Measurements from ENCODE around the gene HASPIN.
A peak's percentile ranks its signal among the peaks of the same experiment; 100 is the strongest.
"Not testable (repeated sequence)": the region's sequence is repeated elsewhere in the genome, so short reads cannot be mapped to it uniquely, and the experiment has no call there.

Gene HASPIN

GRCh38 chr17:3693829-3694231 lies 29.9 kb upstream of the HASPIN start:
- POLR2A ChIA-PET, result interaction anchor here (0.7 kb wide), 1 partner anchor 935 kb away, joined by 3 read pairs; no protein-coding TSS in a partner anchor
- CTCF ChIA-PET, result interaction anchor here (1.2 kb wide), 1 partner anchor 9 kb away, joined by 3 read pairs; no protein-coding TSS in a partner anchor
- no peak for TF ChIP-seq CTCF (IDR thresholded peaks at IDR 0.05; ENCODE audit: insufficient read depth, low read length, missing control alignments)
- H3K4me3 ChIP-seq (ENCODE audit: low read depth, low read length), result no peak overlapping the region
- DNase-seq (ENCODE audit: low read depth, low spot score), result no peak

GRCh38 chr17:3695129-3695722 lies 28.5 kb upstream of the HASPIN start:
- TF ChIP-seq CTCF (IDR thresholded peaks at IDR 0.05; ENCODE audit: insufficient read depth, low read length, missing control alignments), result no peak
- H3K4me3 ChIP-seq (ENCODE audit: low read depth, low read length), result peak overlapping the region; percentile 60
- POLR2A ChIA-PET, result interaction anchor here (0.5 kb wide), 1 partner anchor 16 kb away, joined by 3 read pairs; no protein-coding TSS in a partner anchor
- CTCF ChIA-PET, result interaction anchor here (0.6 to 2.0 kb wide), 6 partner anchors 12 to 1020 kb away, joined by 3 to 5 read pairs (median 3); partner anchors contain the start of gene NCBP3
- no peak for DNase-seq (ENCODE audit: low read depth, low spot score)

- ChIA-PET CTCF (interaction anchor here (0.7 to 2.0 kb wide), 6 partner anchors 13 to 150 kb away, joined by 3 to 5 read pairs (median 3); partner anchors contain the start of gene NCBP3), POLR2A (no interaction called here)
- TF ChIP-seq CTCF (IDR thresholded peaks at IDR 0.05; ENCODE audit: insufficient read depth, low read length, missing control alignments), result no peak
- DNase-seq (ENCODE audit: low read depth, low spot score), result no peak
- peak within 1 kb of the TSS; percentile 60 for H3K4me3 ChIP-seq (ENCODE audit: low read depth, low read length)
Measured at GRCh38 chr17:3695723-3696411, 27.8 kb upstream of the HASPIN start, which contains the start of gene P2RX5. P2RX5 (minus strand) TSS chr17:3696155; CDS start chr17:3696005, 150 bp downstream.

DNA sequence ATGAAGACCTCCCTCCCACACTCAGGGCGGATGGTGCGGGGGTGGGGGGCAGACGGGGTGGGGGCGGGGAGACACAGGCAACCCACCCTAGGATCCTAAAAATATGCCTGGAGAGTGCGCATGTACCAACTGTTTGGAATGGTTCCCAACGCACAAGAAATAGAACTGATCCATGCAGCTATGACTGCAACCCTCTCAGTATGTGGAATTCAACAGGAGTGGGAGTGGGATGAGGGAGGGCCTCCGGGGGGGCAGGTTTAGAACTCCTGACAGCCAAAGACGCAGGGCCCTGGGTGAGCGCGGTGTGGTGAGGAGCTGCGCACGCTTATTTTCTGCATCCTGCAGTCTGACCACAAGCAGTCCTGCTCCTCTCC lies 26.6 kb upstream of the HASPIN start:
- ChIA-PET POLR2A (no interaction called here), CTCF (interaction anchor here (1.9 kb wide), 1 partner anchor 41 kb away, joined by 5 read pairs; no protein-coding TSS in a partner anchor)

DNA sequence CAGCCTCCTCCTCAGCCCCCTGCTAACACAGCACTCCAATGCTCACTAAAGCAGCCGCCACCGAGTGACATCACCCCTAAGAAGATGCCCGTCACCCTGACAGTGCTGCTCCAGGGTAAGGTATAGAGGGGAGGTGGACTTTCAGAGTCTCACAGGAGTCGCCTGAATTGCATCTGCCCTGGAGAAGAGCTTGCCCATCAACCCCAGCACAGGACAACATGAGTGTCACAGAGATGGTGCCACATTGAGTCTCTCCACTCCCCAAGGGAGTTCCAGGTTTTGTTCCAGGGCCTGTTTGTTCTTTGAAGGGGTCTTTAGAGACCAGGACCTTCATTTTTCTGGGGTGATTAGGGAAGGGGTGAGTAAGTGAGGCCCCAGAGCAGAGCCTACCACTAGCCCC lies 25.6 kb upstream of the HASPIN start:
- ChIA-PET POLR2A (no interaction called here), CTCF (no interaction called here)
- no peak for TF ChIP-seq CTCF (IDR thresholded peaks at IDR 0.05; ENCODE audit: insufficient read depth, low read length, missing control alignments)
- no peak for DNase-seq (ENCODE audit: low read depth, low spot score)
- no peak overlapping the region for H3K4me3 ChIP-seq (ENCODE audit: low read depth, low read length)

More for the DNA sequence above, 26.6 kb upstream of the HASPIN start:
- DNase-seq (ENCODE audit: low read depth, low spot score), result no peak
- no peak overlapping the region for H3K4me3 ChIP-seq (ENCODE audit: low read depth, low read length)
- TF ChIP-seq CTCF (IDR thresholded peaks at IDR 0.05; ENCODE audit: insufficient read depth, low read length, missing control alignments), result no peak

DNA sequence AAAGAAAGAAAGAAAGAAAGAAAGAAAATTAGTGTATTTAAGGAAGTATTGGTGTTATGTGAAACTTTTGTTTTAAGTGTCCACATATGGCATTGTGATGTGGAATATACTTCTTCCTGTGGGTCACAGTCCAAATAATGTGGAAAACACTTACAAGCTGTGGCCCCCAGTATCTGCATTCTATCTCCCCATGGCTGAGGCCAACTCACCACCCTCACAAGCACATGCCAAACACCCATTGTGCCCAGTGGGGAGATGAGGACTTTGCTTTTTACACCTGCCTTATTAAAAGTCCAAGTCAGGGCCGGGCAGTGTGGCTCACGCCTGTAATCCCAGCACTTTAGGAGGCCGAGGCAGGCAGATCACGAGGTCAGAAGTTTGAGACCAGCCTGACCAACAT lies 23.8 kb upstream of the HASPIN start:
- H3K4me3 ChIP-seq (ENCODE audit: low read depth, low read length), result no peak overlapping the region
- TF ChIP-seq CTCF (IDR thresholded peaks at IDR 0.05; ENCODE audit: insufficient read depth, low read length, missing control alignments), result no peak
- POLR2A ChIA-PET, result interaction anchor here (0.7 kb wide), 1 partner anchor 32 kb away, joined by 5 read pairs; no protein-coding TSS in a partner anchor
- CTCF ChIA-PET, result no interaction called here
- no peak for DNase-seq (ENCODE audit: low read depth, low spot score)

DNA sequence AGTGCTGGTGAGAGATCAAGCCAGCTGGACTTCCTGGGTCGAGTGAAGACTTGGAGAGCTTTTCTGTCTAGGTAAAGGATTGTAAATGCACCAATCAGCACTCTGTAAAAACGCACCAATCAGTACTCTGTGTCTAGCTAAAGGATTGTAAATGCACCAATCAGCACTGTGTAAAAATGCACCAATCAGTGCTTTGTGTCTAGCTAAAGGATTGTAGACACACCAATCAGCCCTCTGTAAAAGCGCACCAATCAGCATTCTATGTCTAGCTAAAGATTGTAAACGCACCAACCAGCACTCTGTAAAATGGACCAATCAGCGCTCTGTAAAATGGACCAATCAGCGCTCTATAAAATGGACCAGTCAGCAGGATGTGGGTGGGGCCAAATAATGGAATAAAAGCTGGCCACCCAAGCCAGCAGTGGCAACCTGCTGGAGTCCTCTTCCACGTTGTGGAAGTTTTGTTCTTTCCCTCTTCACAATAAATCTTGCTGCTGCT lies 21.6 kb upstream of the HASPIN start:
- POLR2A ChIA-PET; H3K4me3 ChIP-seq (ENCODE audit: low read depth, low read length); DNase-seq (ENCODE audit: low read depth, low spot score): not testable (repeated sequence)
- CTCF ChIA-PET, result interaction anchor here (2.1 kb wide), 1 partner anchor 9 kb away, joined by 7 read pairs; no protein-coding TSS in a partner anchor
